Neural progenitor cell (in vitro differentiated cells): ENCODE data around the gene TBXT. TPM values are rescaled to one million over a fixed set of nuclear protein-coding genes. Genes with fewer than 3 reads are reported as not detected.

ENCODE experiments used
- DNase-seq: peaks from one replicate; pipeline ENCODE4 v3.0.0-alpha.2; 2016; ENCODE audit warnings: low spot score
- H2AFZ ChIP-seq: fragments of 200-600 bp; sonication (generic); replicated peaks from 2 replicates; pipeline ENCODE4 v1.6.1; 2016; ENCODE audit warnings: antibody characterized with exemption
- H3F3A ChIP-seq: fragments of 200-600 bp; sonication (generic); 2 replicates; pipeline ENCODE4 v1.6.1; 2016; ENCODE audit warnings: antibody characterized with exemption, low read depth
- H3K27ac ChIP-seq: fragments of 200-600 bp; sonication (generic); 2 replicates; pipeline ENCODE4 v1.5.1; 2016; ENCODE audit warnings: mild to moderate bottlenecking
- H3K27me3 ChIP-seq: fragments of 200-600 bp; sonication (generic); 2 replicates; pipeline ENCODE4 v1.6.1; 2016; ENCODE audit warnings: mild to moderate bottlenecking, moderate library complexity
- H3K36me3 ChIP-seq: fragments of 200-600 bp; sonication (generic); 2 replicates; pipeline ENCODE4 v1.5.1; 2016
- H3K4me1 ChIP-seq: fragments of 200-600 bp; sonication (generic); 2 replicates; pipeline ENCODE4 v1.6.1; 2016; ENCODE audit warnings: mixed run types
- H3K4me2 ChIP-seq: fragments of 200-600 bp; sonication (generic); 2 replicates; pipeline ENCODE4 v1.6.1; 2016
- H3K4me3 ChIP-seq: fragments of 200-600 bp; sonication (generic); 2 replicates; pipeline ENCODE4 v1.5.1; 2016
- H3K79me2 ChIP-seq: fragments of 200-600 bp; sonication (generic); 2 replicates; pipeline ENCODE4 v1.6.1; 2016; ENCODE audit warnings: low read depth
- H3K9ac ChIP-seq: fragments of 200-600 bp; sonication (generic); 2 replicates; pipeline ENCODE4 v1.6.1; 2016
- H3K9me3 ChIP-seq: fragments of 200-600 bp; sonication (generic); 2 replicates; pipeline ENCODE4 v1.5.1; 2016; ENCODE audit warnings: low read depth
- H4K20me1 ChIP-seq: fragments of 200-600 bp; sonication (generic); 2 replicates; pipeline ENCODE4 v1.6.1; 2016; ENCODE audit warnings: low read depth
- H3K27ac Mint-ChIP-seq: 3 replicates; pipeline ENCODE4 v1.8.0; 2021; ENCODE audit warnings: mixed read lengths
- H3K27me3 Mint-ChIP-seq: 2 replicates; pipeline ENCODE4 v1.8.0; 2022; ENCODE audit warnings: low read depth, mild to moderate bottlenecking, inconsistent platforms, moderate library complexity, mixed read lengths; ENCODE audit not compliant: insufficient read depth
- H3K36me3 Mint-ChIP-seq: 3 replicates; pipeline ENCODE4 v1.8.0; 2021; ENCODE audit warnings: mixed read lengths
- H3K4me1 Mint-ChIP-seq: 3 replicates; pipeline ENCODE4 v1.8.0; 2021; ENCODE audit warnings: mixed read lengths
- H3K4me3 Mint-ChIP-seq: 3 replicates; pipeline ENCODE4 v1.8.0; 2021; ENCODE audit warnings: mild to moderate bottlenecking, moderate library complexity, mixed read lengths
- H3K9me3 Mint-ChIP-seq: 3 replicates; pipeline ENCODE4 v1.8.0; 2020; ENCODE audit warnings: mixed read lengths
- CTCF ChIP-seq: fragments of 200-600 bp; sonication (generic); IDR thresholded peaks from 2 replicates; pipeline ENCODE4 v1.5.1; 2017; ENCODE audit warnings: antibody characterized with exemption, mild to moderate bottlenecking
- EZH2 ChIP-seq: fragments of 200-600 bp; sonication (generic); IDR thresholded peaks from 2 replicates; pipeline ENCODE4 v1.6.1; 2017; ENCODE audit warnings: antibody characterized with exemption, mild to moderate bottlenecking, moderate library complexity
- EZH2phosphoT487 ChIP-seq: fragments of 200-600 bp; sonication (generic); IDR thresholded peaks from 2 replicates; pipeline ENCODE4 v1.6.1; 2017; ENCODE audit warnings: antibody characterized with exemption
- total RNA-seq: library from RNA; depleted of rRNA; stranded (reverse); fragments of >200 nt; gene quantifications from 2 replicates; pipeline ENCODE4 v1.2.3, GENCODE V29; 2015; ENCODE audit warnings: low replicate concordance

The TBXT gene
- total RNA-seq, 1 donor from 2014 or later = not detected

DNA sequence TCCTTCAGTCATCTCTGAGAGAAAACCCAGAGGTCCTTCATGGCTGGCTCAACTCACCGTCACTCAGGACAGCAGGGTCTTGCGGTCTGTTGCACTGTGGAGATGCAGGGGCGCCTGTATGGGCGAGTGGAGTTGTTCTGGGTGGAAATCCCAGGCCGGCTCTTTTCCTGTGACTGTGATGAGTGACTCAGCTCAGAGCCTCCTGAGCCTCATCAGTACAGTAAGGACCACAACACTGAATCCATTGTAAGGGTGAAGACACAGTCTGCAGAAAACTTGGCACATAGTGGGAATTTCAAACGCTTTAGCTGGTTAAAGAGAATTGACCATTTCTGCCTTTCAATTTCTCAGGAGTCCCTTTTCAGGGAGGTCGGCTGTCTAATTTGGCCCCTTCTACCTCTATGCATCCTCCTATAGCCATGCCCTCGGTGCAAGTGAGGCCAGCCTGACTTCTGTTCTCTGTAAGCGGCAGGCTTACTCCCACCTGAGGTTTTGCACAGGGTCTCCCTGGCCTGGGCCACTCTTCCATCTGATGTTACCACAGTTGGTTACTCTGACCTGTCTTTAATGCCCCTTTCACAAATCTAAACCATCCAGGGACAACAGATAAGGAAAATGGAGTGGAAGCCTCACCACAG, 35.5 kb upstream of the TBXT start:
- Histone ChIP-seq H3K4me3 (no peak overlapping the region), H3K36me3 (no peaks in the 10 kb centered on the region), H3K27ac (no peak overlapping the region), H2AFZ (no peak overlapping the region), H3F3A (peaks cover 6% of the 10 kb centered on the region), H3K4me2 (no peak overlapping the region), H3K27me3 (peaks cover 69% of the 10 kb centered on the region), H3K9ac (no peak overlapping the region), H3K9me3 (no peaks in the 10 kb centered on the region), H3K79me2 (no peaks in the 10 kb centered on the region), H4K20me1 (no peaks in the 10 kb centered on the region), H3K4me1 (peaks cover 10% of the 10 kb centered on the region)
- no peak for DNase-seq
- Mint-ChIP-seq H3K9me3 (no peaks in the 10 kb centered on the region), H3K4me1 (peaks cover 10% of the 10 kb centered on the region), H3K4me3 (no peak overlapping the region), H3K36me3 (no peaks in the 10 kb centered on the region), H3K27ac (no peak overlapping the region), H3K27me3 (no peaks in the 10 kb centered on the region)
- TF ChIP-seq EZH2 (no peak), CTCF (no peak), EZH2phosphoT487 (no peak)

DNA sequence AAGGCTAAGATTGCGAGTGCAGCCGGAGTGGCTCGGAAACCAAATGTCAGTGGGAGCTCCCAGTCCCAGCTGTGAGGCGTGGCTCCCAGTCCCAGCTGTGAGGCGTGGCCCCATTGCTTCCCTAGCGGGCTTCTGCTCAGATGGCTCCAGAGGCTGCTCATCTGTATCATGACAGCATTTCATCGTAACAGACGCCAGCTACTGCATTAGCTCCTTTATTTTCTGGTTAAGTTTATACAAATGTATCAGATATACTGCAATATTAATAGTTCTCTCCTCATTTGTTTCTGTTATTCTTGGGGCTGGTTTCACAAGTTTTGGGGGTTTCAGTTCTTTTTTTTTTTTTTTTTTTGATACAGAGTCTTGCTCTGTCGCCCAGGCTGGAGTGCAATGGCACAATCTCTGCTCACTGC, 34.7 kb upstream of the TBXT start:
- Histone ChIP-seq H3K9me3 (no peaks in the 10 kb centered on the region), H3F3A (peaks cover 14% of the 10 kb centered on the region), H3K79me2 (no peaks in the 10 kb centered on the region), H2AFZ (no peak overlapping the region), H3K36me3 (no peaks in the 10 kb centered on the region), H3K4me1 (peaks cover 16% of the 10 kb centered on the region), H3K9ac (no peak overlapping the region), H3K4me2 (no peak overlapping the region), H3K27me3 (peaks cover 69% of the 10 kb centered on the region), H3K27ac (no peak overlapping the region), H3K4me3 (no peak overlapping the region), H4K20me1 (no peaks in the 10 kb centered on the region)
- no peak for DNase-seq
- Mint-ChIP-seq H3K4me1 (peaks cover 18% of the 10 kb centered on the region), H3K27me3 (no peaks in the 10 kb centered on the region), H3K4me3 (no peak overlapping the region), H3K9me3 (no peaks in the 10 kb centered on the region), H3K27ac (no peak overlapping the region), H3K36me3 (no peaks in the 10 kb centered on the region)
- no peak for TF ChIP-seq EZH2phosphoT487
- no peak for TF ChIP-seq CTCF
- no peak for TF ChIP-seq EZH2

GRCh38 chr6:166201878-166202277, 34.2 kb upstream of the TBXT start:
- Histone ChIP-seq H3K4me2 (no peak overlapping the region), H3K79me2 (no peaks in the 10 kb centered on the region), H3K9me3 (no peaks in the 10 kb centered on the region), H3K27ac (no peak overlapping the region), H3K9ac (no peak overlapping the region), H3K27me3 (peaks cover 69% of the 10 kb centered on the region), H3K4me1 (peaks cover 20% of the 10 kb centered on the region), H3F3A (peaks cover 18% of the 10 kb centered on the region), H3K4me3 (no peak overlapping the region), H2AFZ (no peak overlapping the region), H3K36me3 (no peaks in the 10 kb centered on the region), H4K20me1 (no peaks in the 10 kb centered on the region)
- Mint-ChIP-seq H3K36me3 (no peaks in the 10 kb centered on the region), H3K4me3 (no peak overlapping the region), H3K27ac (no peak overlapping the region), H3K4me1 (peaks cover 17% of the 10 kb centered on the region), H3K9me3 (no peaks in the 10 kb centered on the region), H3K27me3 (peaks cover 2% of the 10 kb centered on the region)
- TF ChIP-seq CTCF (no peak), EZH2phosphoT487 (no peak)
- no peak for DNase-seq
